Vagina (tissue), 2 donors: ENCODE data around the gene RAPH1.

ENCODE experiments used
- CTCF ChIP-seq, 3 experiments: fragments of 450-650 bp in 2 of 3; fragments of 200-600 bp in 1 of 3; sonication (generic) in 1 of 3; IDR thresholded peaks; one replicate each; pipeline ENCODE4 v1.5.1; 2017 to 2019; ENCODE audit warnings: antibody characterized with exemption in 3 of 3, mild to moderate bottlenecking in 2 of 3, moderate library complexity in 2 of 3
- POLR2AphosphoS5 ChIP-seq, 2 donors: sonication (generic); formaldehyde crosslinking; IDR thresholded peaks; one replicate each; pipeline ENCODE4 v1.9.0; 2017; ENCODE audit warnings: antibody characterized with exemption in 2 of 2, mild to moderate bottlenecking in 2 of 2, low read depth in 1 of 2; ENCODE audit not compliant: insufficient read depth in 1 of 2

- no peak for TF ChIP-seq CTCF (IDR thresholded peaks at IDR 0.05)
- TF ChIP-seq POLR2AphosphoS5 (IDR thresholded peaks at IDR 0.05; ENCODE audit: insufficient read depth in 1 of 2, low read depth in 1 of 2) = no peak
Measured at GRCh38 chr2:203431391-203432185, 103.5 kb downstream of the RAPH1 start.
